ENCODE measurements around the gene TSC2. TPM values are rescaled to one million over a fixed set of nuclear protein-coding genes. Genes with fewer than 3 reads are reported as not detected.

Gene TSC2
- total and polyA plus RNA-seq, 4 donors: 36.5 to 146 (median 72.7) TPM

DNA sequence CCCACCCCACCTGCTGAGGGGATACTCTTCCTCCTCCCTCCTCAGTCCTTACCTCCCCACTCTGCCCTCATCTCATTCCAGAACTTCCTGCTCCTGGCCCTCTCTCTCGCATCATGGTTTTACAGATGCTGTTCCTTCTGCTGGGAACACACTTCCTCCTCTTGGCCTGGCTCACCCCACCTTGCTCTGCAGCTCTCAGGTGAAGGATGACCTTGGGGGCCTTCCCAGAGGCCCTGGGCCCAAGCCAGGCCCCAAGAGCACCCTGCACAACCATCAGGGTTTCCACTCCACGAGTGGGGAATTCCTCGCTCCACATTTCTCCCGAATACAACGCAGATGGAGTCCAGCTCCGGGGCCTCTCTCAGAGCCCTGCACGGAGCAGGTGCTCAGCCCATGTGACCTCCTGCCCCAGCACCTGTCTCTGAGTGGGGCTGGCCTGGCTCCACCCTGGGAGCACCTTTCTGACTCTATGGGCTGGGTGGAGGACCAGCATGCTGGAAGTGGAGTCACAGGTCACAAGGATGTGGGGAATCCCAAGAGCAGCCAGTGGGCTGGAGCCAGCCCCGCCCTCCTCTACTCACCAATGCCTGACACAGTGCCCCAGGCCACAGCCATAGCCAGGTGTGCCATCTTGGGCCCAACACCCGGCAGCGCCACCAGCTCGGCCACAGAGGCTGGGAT is 4.7 kb upstream of the TSC2 start:
- DNase-seq (no peak), ATAC-seq (ENCODE audit: insufficient read depth, low FRiP score) (no peak)
- Histone ChIP-seq H3K27ac (ENCODE audit: low read depth in 1 of 2, low read length in 1 of 2) (peak overlapping the region in 1 of 2 donors; percentile 78), H3K4me1 (ENCODE audit: control insufficient read depth in 5 of 5, insufficient read depth in 5 of 5, low read length in 5 of 5) (peaks cover 3 to 68% (median 55%) of the 10 kb centered on the region in 5 donors), H3K9me3 (ENCODE audit: control insufficient read depth in 4 of 4, insufficient read depth in 3 of 4, low read length in 3 of 4) (no peaks in the 10 kb centered on the region), H3K9ac (ENCODE audit: insufficient read depth in 1 of 2, low read length in 2 of 2) (no peak overlapping the region), H3K4me3 (no peak overlapping the region), H3K27me3 (ENCODE audit: control insufficient read depth in 3 of 3, insufficient read depth in 3 of 3, low read length in 2 of 3) (no peaks in the 10 kb centered on the region), H3K36me3 (ENCODE audit: control insufficient read depth in 4 of 4, insufficient read depth in 4 of 4, low read length in 4 of 4) (peaks cover 0 to 8% (median 0%) of the 10 kb centered on the region in 4 donors)
- TF ChIP-seq, protein P1, sequence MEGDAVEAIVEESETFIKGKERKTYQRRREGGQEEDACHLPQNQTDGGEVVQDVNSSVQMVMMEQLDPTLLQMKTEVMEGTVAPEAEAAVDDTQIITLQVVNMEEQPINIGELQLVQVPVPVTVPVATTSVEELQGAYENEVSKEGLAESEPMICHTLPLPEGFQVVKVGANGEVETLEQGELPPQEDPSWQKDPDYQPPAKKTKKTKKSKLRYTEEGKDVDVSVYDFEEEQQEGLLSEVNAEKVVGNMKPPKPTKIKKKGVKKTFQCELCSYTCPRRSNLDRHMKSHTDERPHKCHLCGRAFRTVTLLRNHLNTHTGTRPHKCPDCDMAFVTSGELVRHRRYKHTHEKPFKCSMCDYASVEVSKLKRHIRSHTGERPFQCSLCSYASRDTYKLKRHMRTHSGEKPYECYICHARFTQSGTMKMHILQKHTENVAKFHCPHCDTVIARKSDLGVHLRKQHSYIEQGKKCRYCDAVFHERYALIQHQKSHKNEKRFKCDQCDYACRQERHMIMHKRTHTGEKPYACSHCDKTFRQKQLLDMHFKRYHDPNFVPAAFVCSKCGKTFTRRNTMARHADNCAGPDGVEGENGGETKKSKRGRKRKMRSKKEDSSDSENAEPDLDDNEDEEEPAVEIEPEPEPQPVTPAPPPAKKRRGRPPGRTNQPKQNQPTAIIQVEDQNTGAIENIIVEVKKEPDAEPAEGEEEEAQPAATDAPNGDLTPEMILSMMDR (IDR thresholded peaks at IDR 0.05; ENCODE audit: control extremely low read depth, extremely low read depth): no peak
- 56 to 74% methylated on average over 11 of the region's 11 CpGs for WGBS, 2 donors

GRCh38 chr16:2043667-2044451 is 3.9 kb upstream of the TSC2 start:
- Histone ChIP-seq H3K9ac (ENCODE audit: insufficient read depth in 1 of 2, low read length in 2 of 2) (no peak overlapping the region), H3K4me1 (ENCODE audit: control insufficient read depth in 5 of 5, insufficient read depth in 5 of 5, low read length in 5 of 5) (peaks cover 8 to 67% (median 56%) of the 10 kb centered on the region in 5 donors), H3K27me3 (ENCODE audit: control insufficient read depth in 3 of 3, insufficient read depth in 3 of 3, low read length in 2 of 3) (no peaks in the 10 kb centered on the region), H3K27ac (ENCODE audit: low read depth in 1 of 2, low read length in 1 of 2) (peak overlapping the region; percentile 34 to 78), H3K4me3 (no peak overlapping the region), H3K36me3 (ENCODE audit: control insufficient read depth in 4 of 4, insufficient read depth in 4 of 4, low read length in 4 of 4) (peaks cover 0 to 4% (median 0%) of the 10 kb centered on the region in 4 donors), H3K9me3 (ENCODE audit: control insufficient read depth in 4 of 4, insufficient read depth in 3 of 4, low read length in 3 of 4) (no peaks in the 10 kb centered on the region)
- ATAC-seq (ENCODE audit: insufficient read depth, low FRiP score) (no peak), DNase-seq (peak in 1 of 3 donors; percentile 49)
- 33 to 36% methylated on average over 25 to 26 of the region's 26 CpGs for WGBS, 2 donors
- TF ChIP-seq, protein P1 (IDR thresholded peaks at IDR 0.05; ENCODE audit: control extremely low read depth, extremely low read depth): no peak

GRCh38 chr16:2044541-2044940 is 3.2 kb upstream of the TSC2 start:
- Histone ChIP-seq H3K9me3 (ENCODE audit: control insufficient read depth in 4 of 4, insufficient read depth in 3 of 4, low read length in 3 of 4) (no peaks in the 10 kb centered on the region), H3K36me3 (ENCODE audit: control insufficient read depth in 4 of 4, insufficient read depth in 4 of 4, low read length in 4 of 4) (no peaks in the 10 kb centered on the region), H3K4me3 (no peak overlapping the region), H3K27ac (ENCODE audit: low read depth in 1 of 2, low read length in 1 of 2) (peak overlapping the region; percentile 18 to 78), H3K4me1 (ENCODE audit: control insufficient read depth in 5 of 5, insufficient read depth in 5 of 5, low read length in 5 of 5) (peaks cover 8 to 63% (median 50%) of the 10 kb centered on the region in 5 donors), H3K27me3 (ENCODE audit: control insufficient read depth in 3 of 3, insufficient read depth in 3 of 3, low read length in 2 of 3) (no peaks in the 10 kb centered on the region), H3K9ac (ENCODE audit: insufficient read depth in 1 of 2, low read length in 2 of 2) (no peak overlapping the region)
- 68 to 70% methylated on average over 22 of the region's 22 CpGs for WGBS, 2 donors
- ATAC-seq (ENCODE audit: insufficient read depth, low FRiP score): no peak
- TF ChIP-seq, protein P1 (IDR thresholded peaks at IDR 0.05; ENCODE audit: control extremely low read depth, extremely low read depth): no peak
- DNase-seq: no peak
